GM19324 (cell line): ENCODE results near the gene ALMS1.
A peak's percentile ranks its signal among the peaks of the same experiment; 100 is the strongest.
"Not testable (repeated sequence)": the region's sequence is repeated elsewhere in the genome, so short reads cannot be mapped to it uniquely, and the experiment has no call there.

ENCODE experiments used
- ATAC-seq: cut with Tn5 transposase; IDR thresholded peaks from one replicate; pipeline ENCODE4 v1.9.1; 2021; ENCODE audit warnings: mild to moderate bottlenecking, moderate library complexity; ENCODE audit not compliant: unreplicated experiment, low FRiP score

The ALMS1 gene

GRCh38 chr2:73403237-73403636 is 17.6 kb downstream of the ALMS1 start:
- ATAC-seq = no peak

- ATAC-seq = no peak
Measured at GRCh38 chr2:73404409-73404808, 18.8 kb downstream of the ALMS1 start.

- no peak for ATAC-seq
Measured at GRCh38 chr2:73406996-73407395, 21.4 kb downstream of the ALMS1 start.

GRCh38 chr2:73408198-73408597 is 22.6 kb downstream of the ALMS1 start:
- ATAC-seq = peak; percentile 93

GRCh38 chr2:73414696-73415095 is 29.1 kb downstream of the ALMS1 start:
- ATAC-seq = no peak

GRCh38 chr2:73415906-73416305 is 30.3 kb downstream of the ALMS1 start:
- no peak for ATAC-seq

- ATAC-seq = no peak
Measured at GRCh38 chr2:73418343-73418742, 32.7 kb downstream of the ALMS1 start.

GRCh38 chr2:73423913-73424312 is 38.3 kb downstream of the ALMS1 start:
- ATAC-seq = no peak

GRCh38 chr2:73426176-73426575 is 40.5 kb downstream of the ALMS1 start:
- no peak for ATAC-seq

GRCh38 chr2:73436019-73436418 is 50.4 kb downstream of the ALMS1 start:
- no peak for ATAC-seq

GRCh38 chr2:73444202-73444601 is 58.6 kb downstream of the ALMS1 start:
- no peak for ATAC-seq

GRCh38 chr2:73448856-73449255 is 63.2 kb downstream of the ALMS1 start:
- ATAC-seq = no peak

- ATAC-seq = no peak
Measured at GRCh38 chr2:73449404-73449803, 63.8 kb downstream of the ALMS1 start.

GRCh38 chr2:73451263-73451972 is 65.8 kb downstream of the ALMS1 start:
- ATAC-seq = peak; percentile 95

GRCh38 chr2:73457982-73458381 is 72.3 kb downstream of the ALMS1 start:
- ATAC-seq = no peak

GRCh38 chr2:73462388-73462787 is 76.8 kb downstream of the ALMS1 start:
- not testable (repeated sequence) for ATAC-seq

- no peak for ATAC-seq
Measured at GRCh38 chr2:73468376-73468775, 82.7 kb downstream of the ALMS1 start.

- ATAC-seq = not testable (repeated sequence)
Measured at GRCh38 chr2:73483874-73484273, 98.2 kb downstream of the ALMS1 start.

- ATAC-seq = no peak
Measured at GRCh38 chr2:73487112-73487657, 101.5 kb downstream of the ALMS1 start.

GRCh38 chr2:73488079-73488478 is 102.4 kb downstream of the ALMS1 start:
- ATAC-seq = no peak

- ATAC-seq = no peak
Measured at GRCh38 chr2:73489053-73489452, 103.4 kb downstream of the ALMS1 start.

- ATAC-seq = no peak
Measured at GRCh38 chr2:73494031-73494430, 108.4 kb downstream of the ALMS1 start.
